ENCODE results near the gene DLG2. TPM values are rescaled to one million over a fixed set of nuclear protein-coding genes. Genes with fewer than 3 reads are reported as not detected.

The DLG2 gene
- total and polyA plus RNA-seq, 11 donors: 2.4 to 13.9 (median 7.1) TPM

DNA sequence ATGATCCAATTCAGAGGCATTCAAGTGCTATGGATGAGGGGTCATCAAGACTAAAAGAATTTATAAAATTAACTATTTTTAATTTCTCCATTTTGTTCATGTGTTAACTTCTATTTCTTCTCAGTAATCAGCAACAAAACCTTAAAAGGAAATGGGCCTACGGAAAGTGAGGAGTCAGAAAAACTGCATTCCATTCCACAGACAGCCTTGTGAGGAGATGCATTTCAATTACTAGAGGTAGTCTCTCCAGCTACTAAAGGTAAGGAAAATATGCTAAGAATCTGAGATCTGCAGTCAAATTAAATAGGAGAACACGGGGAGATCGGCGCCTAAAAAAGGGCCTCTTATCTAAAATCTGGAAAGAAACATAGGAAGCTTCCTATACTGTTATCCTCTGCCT, 661.7 kb downstream of the DLG2 start:
- no peaks in the 10 kb centered on the region for H3K27me3 ChIP-seq
- WGBS, 4 donors: 60 to 75% (median 66%) methylated on average over 4 of the region's 4 CpGs
- H3K4me3 ChIP-seq: no peak overlapping the region
- TF ChIP-seq POLR2A (IDR thresholded peaks at IDR 0.05): no peak
- TF ChIP-seq, protein P1, sequence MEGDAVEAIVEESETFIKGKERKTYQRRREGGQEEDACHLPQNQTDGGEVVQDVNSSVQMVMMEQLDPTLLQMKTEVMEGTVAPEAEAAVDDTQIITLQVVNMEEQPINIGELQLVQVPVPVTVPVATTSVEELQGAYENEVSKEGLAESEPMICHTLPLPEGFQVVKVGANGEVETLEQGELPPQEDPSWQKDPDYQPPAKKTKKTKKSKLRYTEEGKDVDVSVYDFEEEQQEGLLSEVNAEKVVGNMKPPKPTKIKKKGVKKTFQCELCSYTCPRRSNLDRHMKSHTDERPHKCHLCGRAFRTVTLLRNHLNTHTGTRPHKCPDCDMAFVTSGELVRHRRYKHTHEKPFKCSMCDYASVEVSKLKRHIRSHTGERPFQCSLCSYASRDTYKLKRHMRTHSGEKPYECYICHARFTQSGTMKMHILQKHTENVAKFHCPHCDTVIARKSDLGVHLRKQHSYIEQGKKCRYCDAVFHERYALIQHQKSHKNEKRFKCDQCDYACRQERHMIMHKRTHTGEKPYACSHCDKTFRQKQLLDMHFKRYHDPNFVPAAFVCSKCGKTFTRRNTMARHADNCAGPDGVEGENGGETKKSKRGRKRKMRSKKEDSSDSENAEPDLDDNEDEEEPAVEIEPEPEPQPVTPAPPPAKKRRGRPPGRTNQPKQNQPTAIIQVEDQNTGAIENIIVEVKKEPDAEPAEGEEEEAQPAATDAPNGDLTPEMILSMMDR (IDR thresholded peaks at IDR 0.05): no peak
- ATAC-seq (no peak), DNase-seq (no peak)
- H3K4me1 ChIP-seq: peaks cover 0 to 3% (median 0%) of the 10 kb centered on the region in 12 donors
- no peak overlapping the region for H3K27ac ChIP-seq
- H3K9me3 ChIP-seq: peaks cover 0 to 6% (median 0%) of the 10 kb centered on the region in 12 donors
- intact Hi-C loops (cut with DNase I): no loop called here
- H3K36me3 ChIP-seq: no peaks in the 10 kb centered on the region

DNA sequence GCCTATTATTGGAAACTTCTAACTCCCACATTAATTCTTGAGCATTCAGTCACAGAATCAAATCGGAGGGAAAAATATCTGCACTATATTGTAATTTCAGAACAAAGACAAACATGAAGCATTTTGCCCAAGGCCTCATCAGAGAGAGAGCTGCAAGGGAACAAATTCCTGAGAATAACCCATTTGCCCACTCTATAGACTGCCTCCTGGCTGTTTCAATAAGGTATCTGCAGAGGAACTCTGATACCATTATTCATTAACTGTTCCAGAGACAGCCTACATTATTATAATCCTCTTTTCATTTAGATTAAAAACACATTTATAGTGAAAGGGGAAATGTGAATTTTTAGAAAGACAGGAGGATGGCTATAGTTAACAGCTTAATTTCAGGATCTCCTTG, 663.9 kb downstream of the DLG2 start:
- H3K36me3 ChIP-seq: no peaks in the 10 kb centered on the region
- no peak overlapping the region for H3K4me3 ChIP-seq
- DNase-seq (no peak), ATAC-seq (no peak)
- 68 to 82% (median 73%) methylated on average over 1 of the region's 1 CpG for WGBS, 4 donors
- no peaks in the 10 kb centered on the region for H3K27me3 ChIP-seq
- no peak for TF ChIP-seq POLR2A (IDR thresholded peaks at IDR 0.05)
- TF ChIP-seq, protein P1 (IDR thresholded peaks at IDR 0.05): no peak
- no peak overlapping the region for H3K27ac ChIP-seq
- H3K9me3 ChIP-seq: no peaks in the 10 kb centered on the region
- H3K4me1 ChIP-seq: no peaks in the 10 kb centered on the region
- intact Hi-C loops (cut with DNase I): no loop called here

DNA sequence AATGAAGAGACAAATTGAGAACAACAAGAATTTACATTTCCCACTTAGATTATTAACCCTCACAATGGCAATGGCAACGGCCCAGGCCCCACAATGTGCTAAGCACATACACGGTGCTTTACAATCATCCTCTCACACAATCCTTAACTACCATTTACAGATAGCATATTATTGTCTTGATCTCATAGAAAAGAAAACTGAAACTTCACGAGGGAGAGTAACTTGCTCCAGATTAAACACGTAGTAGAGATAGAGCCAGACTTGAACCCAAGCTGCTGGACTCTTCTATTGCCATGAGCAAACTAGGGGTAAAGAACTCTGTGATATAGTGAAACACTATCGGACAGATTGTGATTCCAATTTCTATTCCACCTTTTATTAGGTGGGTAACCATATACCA, 665.1 kb downstream of the DLG2 start:
- Histone ChIP-seq H3K36me3 (no peaks in the 10 kb centered on the region), H3K27ac (no peak overlapping the region), H3K9me3 (no peaks in the 10 kb centered on the region), H3K4me3 (no peak overlapping the region), H3K4me1 (no peaks in the 10 kb centered on the region), H3K27me3 (no peaks in the 10 kb centered on the region)
- DNase-seq: no peak
- TF ChIP-seq, protein P1 (IDR thresholded peaks at IDR 0.05): no peak
- TF ChIP-seq POLR2A (IDR thresholded peaks at IDR 0.05): no peak
- ATAC-seq: no peak
- 71 to 86% (median 80%) methylated on average over 5 of the region's 5 CpGs for WGBS, 4 donors
- intact Hi-C loops (cut with DNase I): no loop called here

DNA sequence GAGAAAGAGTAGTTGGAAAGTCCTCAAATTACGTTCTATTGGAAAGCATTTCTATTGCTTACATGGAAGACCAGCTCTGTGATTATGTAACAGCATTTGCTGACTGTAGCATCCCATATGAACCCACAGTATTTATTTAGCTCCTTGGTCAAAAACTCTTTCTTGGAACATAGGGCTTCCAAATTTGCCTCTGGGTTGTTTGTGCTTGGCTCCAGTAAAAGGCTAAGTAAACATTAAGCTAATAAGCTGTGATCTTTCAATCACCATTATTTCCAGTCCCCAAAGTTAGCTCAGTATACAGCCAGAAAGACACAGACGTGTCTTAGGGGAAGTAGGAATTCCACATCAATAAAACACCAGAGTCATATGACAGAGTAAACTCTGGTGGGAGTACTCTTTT, 668.8 kb downstream of the DLG2 start:
- DNase-seq: no peak
- no peak for ATAC-seq
- Histone ChIP-seq H3K27ac (no peak overlapping the region), H3K4me1 (peaks cover 0 to 8% (median 0%) of the 10 kb centered on the region in 12 donors), H3K4me3 (no peak overlapping the region), H3K27me3 (no peaks in the 10 kb centered on the region), H3K9me3 (no peaks in the 10 kb centered on the region), H3K36me3 (no peaks in the 10 kb centered on the region)
- WGBS, 4 donors: 62 to 68% (median 66%) methylated on average over 2 of the region's 2 CpGs
- TF ChIP-seq, protein P1 (IDR thresholded peaks at IDR 0.05): no peak
- TF ChIP-seq POLR2A (IDR thresholded peaks at IDR 0.05): no peak
- intact Hi-C loops (cut with DNase I): no loop called here
